C4-2B (cell line): ENCODE measurements around the gene SLC39A6.
"Not testable (repeated sequence)": the region's sequence is repeated elsewhere in the genome, so short reads cannot be mapped to it uniquely, and the experiment has no call there.

Source experiments
- ZFX ChIP-seq: fragments of 450-650 bp; IDR thresholded peaks from 2 replicates; pipeline ENCODE4 v1.6.1; 2017
- TF ChIP-seq, protein P1 (sequence below): fragments of 450-650 bp; conservative IDR thresholded peaks from 2 replicates; pipeline ENCODE4 v1.5.1; 2017; ENCODE audit warnings: mild to moderate bottlenecking

DNA sequence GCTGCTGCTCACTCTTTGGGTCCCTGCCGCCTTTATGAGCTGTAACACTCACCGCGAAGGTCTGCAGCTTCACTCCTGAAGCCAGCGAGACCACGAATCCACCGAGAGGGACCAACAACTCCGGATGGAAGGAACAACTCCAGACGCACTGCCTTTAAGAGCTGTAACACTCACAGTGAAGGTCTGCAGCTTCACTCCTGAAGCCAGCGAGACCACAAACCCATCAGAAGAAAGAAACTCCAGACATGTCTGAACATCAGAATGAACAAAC is 64.4 kb downstream of the SLC39A6 start:
- TF ChIP-seq, protein P1, sequence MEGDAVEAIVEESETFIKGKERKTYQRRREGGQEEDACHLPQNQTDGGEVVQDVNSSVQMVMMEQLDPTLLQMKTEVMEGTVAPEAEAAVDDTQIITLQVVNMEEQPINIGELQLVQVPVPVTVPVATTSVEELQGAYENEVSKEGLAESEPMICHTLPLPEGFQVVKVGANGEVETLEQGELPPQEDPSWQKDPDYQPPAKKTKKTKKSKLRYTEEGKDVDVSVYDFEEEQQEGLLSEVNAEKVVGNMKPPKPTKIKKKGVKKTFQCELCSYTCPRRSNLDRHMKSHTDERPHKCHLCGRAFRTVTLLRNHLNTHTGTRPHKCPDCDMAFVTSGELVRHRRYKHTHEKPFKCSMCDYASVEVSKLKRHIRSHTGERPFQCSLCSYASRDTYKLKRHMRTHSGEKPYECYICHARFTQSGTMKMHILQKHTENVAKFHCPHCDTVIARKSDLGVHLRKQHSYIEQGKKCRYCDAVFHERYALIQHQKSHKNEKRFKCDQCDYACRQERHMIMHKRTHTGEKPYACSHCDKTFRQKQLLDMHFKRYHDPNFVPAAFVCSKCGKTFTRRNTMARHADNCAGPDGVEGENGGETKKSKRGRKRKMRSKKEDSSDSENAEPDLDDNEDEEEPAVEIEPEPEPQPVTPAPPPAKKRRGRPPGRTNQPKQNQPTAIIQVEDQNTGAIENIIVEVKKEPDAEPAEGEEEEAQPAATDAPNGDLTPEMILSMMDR, result not testable (repeated sequence)
- TF ChIP-seq ZFX, result not testable (repeated sequence)
